HG02678 (cell line): ENCODE measurements around the gene MYH7.

Experiments
- ATAC-seq: cut with Tn5 transposase; IDR thresholded peaks from one replicate; pipeline ENCODE4 v1.9.1; 2021; ENCODE audit warnings: mild to moderate bottlenecking, moderate library complexity; ENCODE audit not compliant: unreplicated experiment

Gene MYH7

GRCh38 chr14:23449314-23449713 is 13.9 kb upstream of the MYH7 start:
- no peak for ATAC-seq

- no peak for ATAC-seq
These were observed 12.2 kb upstream of the MYH7 start for GRCh38 chr14:23447361-23448350.

DNA sequence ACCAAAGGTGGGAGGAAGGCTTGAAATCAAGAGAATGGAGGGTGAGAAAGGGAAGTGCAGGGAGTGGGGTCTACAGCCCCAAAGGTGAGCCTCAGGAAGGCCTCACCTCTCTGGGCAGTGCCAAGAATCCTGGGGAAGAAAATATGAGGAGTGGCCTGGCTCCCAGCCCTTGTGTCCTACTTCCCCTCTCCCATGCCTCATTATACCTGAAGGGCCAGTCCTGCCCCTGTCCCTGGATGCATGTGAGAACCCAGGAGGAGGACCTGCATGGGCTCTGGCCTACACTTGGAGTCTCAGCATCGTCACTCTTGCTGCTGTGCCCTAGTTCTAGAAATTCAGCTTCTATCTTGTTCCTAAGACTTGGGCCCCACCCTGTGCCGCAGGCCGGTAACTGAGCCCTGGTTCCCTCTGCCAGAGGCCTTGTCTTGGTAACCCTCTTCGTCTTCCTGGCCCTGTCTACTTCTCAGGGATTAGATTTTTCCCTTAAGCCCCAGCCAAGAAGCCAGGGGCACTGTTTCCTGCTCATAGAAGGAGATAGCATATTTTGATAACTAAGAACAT is 10.9 kb upstream of the MYH7 start:
- ATAC-seq: no peak

GRCh38 chr14:23445773-23446172 is 10.3 kb upstream of the MYH7 start:
- ATAC-seq: no peak

DNA sequence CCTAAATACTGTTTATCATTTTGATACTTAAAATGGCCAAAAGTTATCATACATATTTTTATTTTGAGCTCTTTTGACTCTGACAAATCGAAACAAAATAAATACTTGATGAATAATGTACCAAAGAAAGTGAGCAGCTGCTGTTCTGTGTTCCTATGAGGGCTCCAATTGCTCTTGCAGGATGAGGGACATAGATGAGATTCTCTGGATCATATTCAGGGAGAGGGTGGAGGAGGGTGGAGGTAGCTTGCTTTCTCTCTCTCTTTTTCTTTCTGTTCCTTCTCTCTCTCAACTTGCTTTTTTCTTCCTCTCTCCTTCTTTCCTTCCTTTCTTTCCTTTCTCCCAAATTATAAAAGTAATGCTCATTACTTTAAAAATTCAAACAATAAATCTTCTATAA is 8.9 kb upstream of the MYH7 start:
- no peak for ATAC-seq

DNA sequence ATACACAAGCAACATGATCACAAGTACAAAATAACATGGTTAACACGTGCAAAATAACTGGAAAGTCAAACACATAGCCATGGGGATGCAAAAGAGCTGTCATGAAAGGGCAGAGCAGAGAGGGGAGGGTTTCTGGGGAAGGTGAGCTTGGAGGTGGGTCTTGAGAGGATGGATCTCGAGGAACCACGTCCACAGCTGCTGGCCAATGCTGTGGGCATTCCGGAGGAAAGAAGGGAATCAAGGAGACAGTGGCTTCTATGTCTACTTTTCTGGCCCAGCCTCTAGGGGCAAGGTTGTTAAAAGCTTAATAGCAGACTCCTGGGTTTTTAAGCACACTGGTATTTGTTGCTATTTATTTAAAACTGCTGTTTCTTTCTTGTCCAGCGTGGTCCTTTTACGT is 8.4 kb upstream of the MYH7 start:
- ATAC-seq: no peak

GRCh38 chr14:23443411-23443812 is 8.0 kb upstream of the MYH7 start:
- ATAC-seq: no peak

DNA sequence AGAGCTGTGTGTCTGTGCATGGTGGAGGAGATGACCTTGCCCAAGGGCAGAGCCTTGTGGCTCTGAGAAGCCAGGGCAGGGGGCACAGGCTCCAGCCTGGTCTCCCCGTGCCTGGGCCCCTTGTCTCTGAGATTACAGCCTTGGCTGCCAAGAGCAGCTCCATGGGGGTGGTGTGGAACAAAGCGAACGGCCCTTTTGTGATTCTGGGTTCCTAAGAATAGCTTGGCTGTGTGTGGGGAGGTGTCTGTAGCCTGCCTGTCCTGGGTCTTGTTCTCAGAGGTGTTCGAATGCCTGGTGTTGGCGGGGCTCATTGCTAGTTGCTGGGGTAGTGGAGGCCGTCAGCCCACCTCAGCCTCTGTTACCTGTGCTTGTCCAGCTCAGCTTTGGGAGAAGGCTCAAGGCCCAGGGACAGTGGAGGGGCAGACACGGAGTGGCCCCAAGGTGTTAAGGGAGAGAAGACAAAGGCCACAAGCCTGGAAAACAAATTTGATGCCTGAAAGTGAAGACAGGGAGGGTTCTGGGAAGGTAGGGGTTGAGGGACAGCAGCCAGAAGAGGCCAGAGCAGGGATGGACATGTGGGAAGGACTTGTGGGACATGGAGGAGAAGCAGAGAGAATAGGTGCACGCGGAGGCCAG is 7.4 kb upstream of the MYH7 start:
- ATAC-seq: no peak

DNA sequence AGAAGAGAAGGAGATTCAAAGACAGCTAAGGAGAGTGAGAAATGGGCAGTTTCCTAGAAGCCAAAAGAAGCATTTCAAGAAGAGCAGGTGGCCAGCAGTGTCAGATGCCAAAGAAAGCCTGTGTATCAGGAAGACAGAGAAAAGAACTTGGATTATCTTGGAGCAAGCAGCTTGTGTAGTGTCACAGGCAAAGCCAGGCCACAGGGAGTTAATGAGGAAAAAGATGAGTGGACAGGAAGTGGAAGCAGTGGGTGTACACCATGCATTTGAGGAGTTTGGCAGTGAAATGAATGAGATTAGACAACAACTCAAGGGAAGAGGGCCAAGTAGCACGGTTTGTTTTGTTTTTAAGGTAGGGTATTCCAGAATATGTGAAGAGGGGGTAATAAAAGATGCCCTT is 5.6 kb upstream of the MYH7 start:
- ATAC-seq: no peak

DNA sequence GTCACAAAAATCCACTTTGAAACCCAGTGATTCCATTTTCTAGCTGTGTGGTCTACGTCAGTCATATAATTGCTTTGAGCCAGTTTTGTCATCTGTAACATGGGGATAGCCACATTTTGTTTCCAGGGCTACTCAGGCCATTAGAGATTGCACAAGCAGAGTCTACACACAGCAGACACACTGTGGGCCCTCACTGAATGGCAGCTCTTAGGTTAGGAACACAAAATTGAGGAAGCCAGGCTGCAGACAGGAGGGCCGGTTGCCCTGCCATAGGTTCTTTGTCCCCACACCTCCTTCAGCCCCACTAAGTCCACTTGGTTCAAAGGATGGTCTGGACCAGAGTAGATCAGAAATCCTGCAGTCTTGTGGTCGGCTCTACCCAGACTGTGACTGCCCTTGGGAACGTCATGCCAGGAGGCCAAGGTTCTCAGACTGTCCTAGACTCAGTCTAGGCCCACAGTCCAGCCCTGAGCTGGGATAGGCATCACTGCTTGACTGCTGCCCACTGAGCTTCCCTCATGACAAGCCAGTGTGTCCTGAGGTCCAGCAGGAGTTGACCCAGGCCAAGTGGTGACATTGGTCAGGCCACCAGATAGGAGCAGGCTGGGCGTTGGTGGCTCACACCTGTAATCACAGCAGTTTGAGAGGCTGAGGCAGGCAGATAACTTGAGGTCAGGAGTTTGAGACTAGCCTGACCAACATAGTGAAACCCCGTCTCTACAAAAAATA is 3.8 kb upstream of the MYH7 start:
- ATAC-seq: no peak

DNA sequence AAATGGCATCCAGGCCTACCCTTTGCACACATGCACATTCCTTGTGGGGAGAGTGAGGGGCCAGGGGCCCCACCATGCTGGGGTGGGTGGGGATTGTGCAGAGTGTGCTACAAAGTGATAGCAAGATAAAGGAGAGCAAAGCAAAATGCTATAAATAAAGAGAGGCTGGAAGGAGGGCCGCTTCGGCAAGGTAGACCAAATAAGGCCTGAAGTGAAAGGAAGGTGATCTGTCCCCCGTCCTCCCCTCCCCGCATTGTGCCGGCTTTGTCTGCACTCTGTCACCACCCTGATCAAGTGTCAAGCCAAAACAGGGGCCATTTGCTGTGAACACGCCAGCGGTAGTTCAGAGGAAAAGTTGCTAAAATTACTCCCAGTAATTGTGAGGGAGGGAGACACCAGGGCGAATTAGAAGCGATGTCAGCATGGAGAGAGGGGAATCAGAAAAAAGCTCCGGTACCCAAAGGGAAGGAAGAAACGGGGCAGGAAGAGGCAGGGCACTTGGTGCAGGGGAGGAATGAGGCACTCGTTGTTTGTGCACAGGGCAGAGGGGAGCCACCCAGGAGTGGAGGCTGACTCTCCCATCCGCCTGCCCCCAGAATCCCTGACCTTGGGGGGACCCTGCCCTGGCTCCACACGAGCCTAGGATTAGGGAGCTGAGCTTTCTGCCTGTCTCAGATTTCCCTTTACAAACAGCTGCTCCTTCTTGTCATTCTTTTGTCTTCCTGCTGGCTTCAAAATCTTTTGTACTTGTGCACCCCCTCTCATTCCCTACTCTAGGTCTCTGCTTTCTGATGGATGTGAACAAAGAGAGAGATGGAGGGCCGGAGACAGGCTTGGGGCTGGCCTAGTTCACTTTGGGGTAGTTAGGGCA is 2.9 kb upstream of the MYH7 start:
- no peak for ATAC-seq

DNA sequence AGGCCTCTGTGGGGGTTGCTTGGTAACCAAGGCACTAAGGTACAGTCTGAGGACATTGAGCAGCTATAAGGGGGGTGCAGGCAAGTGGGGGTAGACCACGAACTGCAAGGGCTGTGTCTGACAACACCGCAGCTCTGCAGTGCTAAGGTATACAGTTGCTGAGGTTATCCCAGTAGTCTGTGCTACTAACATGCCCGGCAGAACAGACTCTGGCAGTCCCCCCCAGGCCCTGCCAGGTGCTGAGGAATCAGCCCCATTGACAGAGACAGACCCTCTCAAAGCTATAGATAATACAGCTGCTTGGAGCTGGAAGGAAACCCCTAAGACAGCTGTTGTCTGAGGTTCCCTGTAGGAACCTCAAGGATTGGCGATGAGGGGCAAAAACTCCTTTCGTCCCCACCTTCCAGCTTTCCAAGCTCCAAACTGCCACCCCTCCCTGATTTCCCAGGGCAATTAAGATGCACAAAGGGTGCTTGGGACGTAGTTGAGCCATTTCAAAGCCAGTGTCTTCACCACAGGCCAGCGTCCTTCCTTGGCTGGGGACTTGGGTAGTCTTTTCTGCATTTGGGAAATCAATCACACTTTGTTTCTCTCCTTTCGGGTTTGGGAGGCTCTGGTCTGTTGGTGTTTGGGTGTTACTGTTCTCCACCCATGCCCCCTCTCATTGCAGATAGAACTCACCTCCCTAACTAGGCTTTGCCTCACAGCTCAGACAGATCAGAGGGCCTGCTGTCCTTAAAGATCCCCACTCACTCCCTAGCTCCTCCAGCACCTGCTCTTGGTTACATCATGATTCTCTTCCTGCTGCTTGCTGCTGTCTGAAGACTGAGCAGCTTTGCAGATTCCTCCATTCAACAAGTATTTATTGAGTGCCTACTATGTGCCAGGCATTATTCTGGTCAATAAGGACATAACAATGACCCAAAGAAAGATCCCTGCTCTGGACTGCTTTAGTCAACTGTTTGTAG is 2.0 kb upstream of the MYH7 start:
- no peak for ATAC-seq

DNA sequence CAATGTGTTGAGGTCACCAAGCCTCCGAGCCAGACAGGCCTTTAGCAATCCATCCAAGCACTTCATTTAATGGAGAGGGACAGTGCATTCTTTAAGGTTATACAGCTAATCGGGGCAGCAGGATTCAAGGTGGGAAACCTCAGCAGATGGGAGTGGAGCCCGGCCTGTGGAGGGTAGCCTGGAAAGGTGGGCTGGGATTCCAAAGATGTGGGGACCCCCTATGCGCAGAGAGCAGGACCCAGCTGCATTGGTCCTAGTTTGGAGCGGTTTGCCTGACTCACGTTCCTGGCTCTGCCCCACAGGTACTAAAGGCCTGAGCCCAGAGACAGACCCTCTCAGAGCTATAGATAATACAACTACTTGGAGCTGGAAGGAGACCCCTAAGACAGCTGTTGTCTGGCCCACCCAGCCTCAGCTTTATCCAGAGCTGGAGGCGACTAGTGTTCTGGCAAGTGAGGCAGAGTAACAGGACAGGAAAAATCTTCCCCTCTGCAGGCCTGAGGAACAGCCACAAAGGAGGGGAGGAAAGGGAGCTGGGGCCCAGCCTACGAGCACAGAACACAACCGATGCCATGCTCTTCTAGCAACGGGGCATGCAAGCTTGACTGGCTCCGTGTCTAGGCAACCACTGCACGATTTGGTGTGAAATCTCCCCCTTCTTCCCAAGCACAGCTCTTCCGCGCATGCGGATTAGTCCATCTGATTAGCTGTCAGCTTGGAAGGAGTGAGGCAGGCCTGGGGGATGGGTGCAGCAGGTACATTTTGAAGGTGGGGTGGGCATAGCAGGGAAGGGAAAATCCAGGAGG is 1.1 kb upstream of the MYH7 start:
- ATAC-seq: no peak

GRCh38 chr14:23434488-23435222 is 805 bp downstream of the MYH7 start:
- no peak for ATAC-seq

DNA sequence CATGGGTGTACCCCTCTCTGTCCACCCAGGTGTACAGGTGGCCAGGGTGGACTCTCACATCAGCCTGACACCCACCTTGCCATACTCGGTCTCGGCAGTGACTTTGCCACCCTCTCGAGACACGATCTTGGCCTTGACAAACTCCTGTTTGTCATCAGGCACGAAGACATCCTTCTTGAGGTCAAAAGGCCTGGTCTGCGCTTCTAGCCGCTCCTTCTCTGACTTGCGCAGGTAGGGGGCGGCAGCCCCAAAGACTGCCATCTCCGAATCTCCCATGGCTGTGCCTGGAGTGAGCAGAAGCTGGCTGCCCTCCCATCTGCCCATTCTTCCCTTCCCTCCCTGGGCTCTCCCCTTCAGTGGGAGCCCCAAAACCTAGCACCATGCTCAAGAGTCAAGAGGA is 2.0 kb downstream of the MYH7 start:
- ATAC-seq: no peak

DNA sequence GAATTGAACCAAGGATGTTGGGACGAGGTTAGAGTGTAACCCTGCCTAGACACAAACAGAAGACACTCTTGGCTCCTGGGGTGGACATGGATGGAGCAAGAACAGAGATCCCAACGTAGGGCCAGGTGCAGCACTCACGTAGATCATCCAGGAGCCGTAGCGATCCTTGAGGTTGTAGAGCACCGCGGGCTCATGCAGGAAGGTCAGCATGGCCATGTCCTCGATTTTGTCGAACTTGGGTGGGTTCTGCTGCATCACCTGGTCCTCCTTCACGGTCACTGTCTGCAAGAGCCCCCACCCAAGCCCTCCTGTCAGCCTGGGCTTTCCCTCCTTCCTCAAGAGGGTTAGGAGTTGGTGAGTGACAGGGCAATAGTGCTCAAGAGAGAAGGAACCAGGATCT is 2.5 kb downstream of the MYH7 start:
- ATAC-seq: no peak

DNA sequence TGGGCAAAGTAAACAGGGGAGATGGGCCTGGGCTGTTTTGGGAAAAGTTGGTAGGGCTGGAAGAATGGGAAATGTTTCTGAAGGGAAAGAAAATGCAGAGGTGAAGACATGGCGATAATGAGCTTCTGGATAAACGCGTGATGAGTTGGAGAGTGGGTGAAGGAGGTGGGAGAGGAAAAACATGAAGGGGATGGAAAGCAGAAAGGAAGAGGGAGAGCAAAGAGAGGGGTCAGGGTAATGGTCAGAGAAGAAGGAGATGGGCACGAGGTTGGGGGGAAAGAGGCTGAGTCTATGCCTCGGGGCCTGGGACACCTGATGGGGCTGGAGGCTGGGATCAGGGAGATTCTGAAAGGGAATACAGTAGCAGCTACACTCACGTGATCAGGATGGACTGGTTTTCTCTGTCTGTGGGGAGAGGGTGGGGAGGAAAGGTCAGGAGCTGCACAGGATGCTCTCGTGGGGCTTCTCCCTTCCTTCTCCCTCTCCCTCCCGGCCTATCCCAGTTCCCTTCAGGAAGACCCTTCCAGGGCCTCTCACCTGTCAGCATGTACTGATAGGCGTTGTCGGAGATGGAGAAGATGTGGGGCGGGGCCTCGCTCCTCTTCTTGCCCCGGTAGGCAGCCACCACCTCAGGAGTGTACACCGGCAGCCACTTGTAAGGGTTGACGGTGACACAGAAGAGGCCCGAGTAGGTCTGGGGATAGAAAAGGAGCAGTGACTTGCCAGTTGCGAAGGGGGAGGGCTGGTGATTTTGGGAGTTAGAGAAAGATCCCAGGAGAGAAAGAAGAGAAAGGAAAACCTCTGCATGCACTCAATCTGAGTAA is 3.1 kb downstream of the MYH7 start:
- no peak for ATAC-seq
